GM12872 (cell line): ENCODE data around the gene ATF6B.
A peak's percentile ranks its signal among the peaks of the same experiment; 100 is the strongest.

ENCODE experiments used
- CTCF ChIP-seq: IDR thresholded peaks from 3 replicates; pipeline ENCODE4 v1.5.1; 2011; ENCODE audit warnings: low read depth, mild to moderate bottlenecking, low read length, moderate library complexity; ENCODE audit not compliant: insufficient read depth

Gene ATF6B

GRCh38 chr6:32120573-32121059 lies 7.4 kb downstream of the ATF6B start:
- no peak for TF ChIP-seq CTCF

- TF ChIP-seq CTCF, result peak; percentile 98
Measured at GRCh38 chr6:32118782-32119628, 9.0 kb downstream of the ATF6B start.

GRCh38 chr6:32117461-32117860 lies 10.6 kb downstream of the ATF6B start:
- no peak for TF ChIP-seq CTCF

GRCh38 chr6:32116674-32117073 lies 11.4 kb downstream of the ATF6B start:
- peak; percentile 52; the same call in 2 of the 3 replicates for TF ChIP-seq CTCF

- no peak for TF ChIP-seq CTCF
Measured at GRCh38 chr6:32115623-32116022, 12.4 kb downstream of the ATF6B start.

- TF ChIP-seq CTCF, result no peak
Measured at GRCh38 chr6:32114796-32115195, 13.2 kb downstream of the ATF6B start.

GRCh38 chr6:32113386-32114352 lies 14.4 kb downstream of the ATF6B start:
- no peak for TF ChIP-seq CTCF
